OCI-LY1 (cell line): ENCODE results near the gene HEBP2.

Source experiments
- H2AFZ ChIP-seq: fragments of 200-600 bp; sonication (generic), shearing (Covaris generic); 2 replicates; pipeline ENCODE4 v1.6.0; 2014; ENCODE audit warnings: antibody characterized with exemption, mild to moderate bottlenecking, low read length
- H3F3A ChIP-seq: fragments of 200-600 bp; sonication (generic), shearing (Covaris generic); 2 replicates; pipeline ENCODE4 v1.6.0; 2014; ENCODE audit warnings: mild to moderate bottlenecking, antibody characterized with exemption, low read length, moderate library complexity; ENCODE audit not compliant: insufficient read depth
- H3K27ac ChIP-seq: fragments of 200-600 bp; sonication (generic); 2 replicates; pipeline ENCODE4 v1.5.1; 2014; ENCODE audit warnings: low read length, mixed run types, mild to moderate bottlenecking, low read depth; ENCODE audit not compliant: poor library complexity, severe bottlenecking
- H3K27me3 ChIP-seq: fragments of 200-600 bp; sonication (generic); 2 replicates; pipeline ENCODE4 v1.6.0; 2014; ENCODE audit warnings: antibody characterized with exemption, mild to moderate bottlenecking, low read length, moderate library complexity; ENCODE audit not compliant: insufficient read depth
- H3K36me3 ChIP-seq: fragments of 200-600 bp; sonication (generic); 2 replicates; pipeline ENCODE4 v1.6.1; 2014; ENCODE audit warnings: mild to moderate bottlenecking, antibody characterized with exemption, low read length, moderate library complexity, mixed read lengths; ENCODE audit not compliant: insufficient read depth
- H3K4me1 ChIP-seq: fragments of 200-600 bp; sonication (generic); 2 replicates; pipeline ENCODE4 v1.5.1; 2014; ENCODE audit warnings: mild to moderate bottlenecking, low read length, moderate library complexity; ENCODE audit not compliant: insufficient read depth, severe bottlenecking
- H3K4me2 ChIP-seq: fragments of 200-600 bp; sonication (generic), shearing (Covaris generic); 2 replicates; pipeline ENCODE4 v1.6.1; 2014; ENCODE audit warnings: low read length
- H3K4me3 ChIP-seq: fragments of 200-600 bp; sonication (generic); 2 replicates; pipeline ENCODE4 v1.5.1; 2014; ENCODE audit warnings: low read length, low read depth, mild to moderate bottlenecking, mixed read lengths; ENCODE audit not compliant: poor library complexity, severe bottlenecking
- H3K79me2 ChIP-seq: fragments of 200-600 bp; shearing (Covaris generic); 2 replicates; pipeline ENCODE4 v1.6.1; 2016; ENCODE audit warnings: mixed run types, low read length, mixed read lengths; ENCODE audit not compliant: insufficient read depth
- H3K9ac ChIP-seq: fragments of 200-600 bp; sonication (generic), shearing (Covaris generic); 2 replicates; pipeline ENCODE4 v1.6.1; 2014; ENCODE audit warnings: mild to moderate bottlenecking, low read length, mixed read lengths
- H3K9me2 ChIP-seq: fragments of 200-600 bp; sonication (generic), shearing (Covaris generic); 2 replicates; pipeline ENCODE4 v1.6.1; 2014; ENCODE audit warnings: low read depth, mild to moderate bottlenecking, low read length, mixed read lengths
- H3K9me3 ChIP-seq: fragments of 200-600 bp; shearing (Covaris generic); 2 replicates; pipeline ENCODE4 v1.6.1; 2014; ENCODE audit warnings: low read length, mixed read lengths
- H4K20me1 ChIP-seq: fragments of 200-600 bp; sonication (generic), shearing (Covaris generic); 2 replicates; pipeline ENCODE4 v1.6.0; 2016; ENCODE audit warnings: mild to moderate bottlenecking, low read length; ENCODE audit not compliant: insufficient read depth
- CTCF ChIP-seq: fragments of 200-600 bp; sonication (generic), shearing (Covaris generic); IDR thresholded peaks from 2 replicates; pipeline ENCODE4 v1.5.1; 2017; ENCODE audit warnings: mild to moderate bottlenecking, antibody characterized with exemption, low read length, moderate library complexity, mixed read lengths
- EZH2 ChIP-seq: fragments of 200-600 bp; sonication (generic), shearing (Covaris generic); IDR thresholded peaks from 2 replicates; pipeline ENCODE4 v1.8.0; 2017; ENCODE audit warnings: borderline replicate concordance, mixed run types, mild to moderate bottlenecking, antibody characterized with exemption, low read length, moderate library complexity, mixed read lengths

HEBP2 gene

GRCh38 chr6:138439546-138439945 lies 35.5 kb downstream of the HEBP2 start:
- Histone ChIP-seq H3K27me3 (peaks cover 5% of the 10 kb centered on the region; the same call in 1 of the 2 replicates), H3K9ac (no peak overlapping the region), H4K20me1 (no peaks in the 10 kb centered on the region), H3K9me3 (no peaks in the 10 kb centered on the region), H3K4me2 (no peak overlapping the region), H3K4me3 (no peak overlapping the region), H3K4me1 (no peaks in the 10 kb centered on the region), H3K9me2 (no peaks in the 10 kb centered on the region), H3F3A (no peaks in the 10 kb centered on the region), H2AFZ (no peak overlapping the region), H3K27ac (no peak overlapping the region), H3K79me2 (no peaks in the 10 kb centered on the region), H3K36me3 (no peaks in the 10 kb centered on the region)
- no peak for TF ChIP-seq EZH2

- H3K36me3 ChIP-seq, result no peaks in the 10 kb centered on the region
- H2AFZ ChIP-seq, result no peak overlapping the region
- H3K9me2 ChIP-seq, result no peaks in the 10 kb centered on the region
- H3K4me3 ChIP-seq, result no peak overlapping the region
- H3K27me3 ChIP-seq, result peaks cover 5% of the 10 kb centered on the region; the same call in 1 of the 2 replicates
- H4K20me1 ChIP-seq, result no peaks in the 10 kb centered on the region
- no peak overlapping the region for H3K4me2 ChIP-seq
- H3F3A ChIP-seq, result no peaks in the 10 kb centered on the region
- TF ChIP-seq CTCF (no peak), EZH2 (no peak)
- H3K9me3 ChIP-seq, result no peaks in the 10 kb centered on the region
- no peaks in the 10 kb centered on the region for H3K79me2 ChIP-seq
- no peaks in the 10 kb centered on the region for H3K4me1 ChIP-seq
- H3K27ac ChIP-seq, result no peak overlapping the region
- no peak overlapping the region for H3K9ac ChIP-seq
Measured at GRCh38 chr6:138440296-138440695, 36.3 kb downstream of the HEBP2 start.

- no peaks in the 10 kb centered on the region for H3K36me3 ChIP-seq
Measured at GRCh38 chr6:138440758-138441357, 36.8 kb downstream of the HEBP2 start.

More at GRCh38 chr6:138440758-138441357, 36.8 kb downstream of the HEBP2 start:
- no peak overlapping the region for H3K9ac ChIP-seq
- no peak overlapping the region for H3K27ac ChIP-seq
- H3K27me3 ChIP-seq, result peaks cover 5% of the 10 kb centered on the region; the same call in 1 of the 2 replicates
- H3F3A ChIP-seq, result no peaks in the 10 kb centered on the region
- no peak overlapping the region for H3K4me3 ChIP-seq
- no peaks in the 10 kb centered on the region for H3K9me2 ChIP-seq
- no peak overlapping the region for H2AFZ ChIP-seq
- H3K9me3 ChIP-seq, result no peaks in the 10 kb centered on the region
- no peak for TF ChIP-seq EZH2
- no peak for TF ChIP-seq CTCF
- no peaks in the 10 kb centered on the region for H3K4me1 ChIP-seq
- no peak overlapping the region for H3K4me2 ChIP-seq
- H3K79me2 ChIP-seq, result no peaks in the 10 kb centered on the region
- no peaks in the 10 kb centered on the region for H4K20me1 ChIP-seq
